Choroid plexus epithelial cell (primary cell): ENCODE results near the gene PLD2.

ENCODE experiments used
- DNase-seq: peaks from one replicate; pipeline ENCODE4 v3.0.0-alpha.2; 2010; ENCODE audit warnings: low read depth
- H3K4me3 ChIP-seq: 2 replicates; pipeline ENCODE4 v1.5.1; 2011; ENCODE audit warnings: low read depth, mild to moderate bottlenecking, control low read depth, low read length, moderate library complexity
- TF ChIP-seq, protein P1 (sequence below): conservative IDR thresholded peaks from 2 replicates; pipeline ENCODE4 v1.5.1; 2011; ENCODE audit warnings: low read depth, mild to moderate bottlenecking, control low read depth, inconsistent platforms, low read length, moderate library complexity

Gene PLD2, protein sequence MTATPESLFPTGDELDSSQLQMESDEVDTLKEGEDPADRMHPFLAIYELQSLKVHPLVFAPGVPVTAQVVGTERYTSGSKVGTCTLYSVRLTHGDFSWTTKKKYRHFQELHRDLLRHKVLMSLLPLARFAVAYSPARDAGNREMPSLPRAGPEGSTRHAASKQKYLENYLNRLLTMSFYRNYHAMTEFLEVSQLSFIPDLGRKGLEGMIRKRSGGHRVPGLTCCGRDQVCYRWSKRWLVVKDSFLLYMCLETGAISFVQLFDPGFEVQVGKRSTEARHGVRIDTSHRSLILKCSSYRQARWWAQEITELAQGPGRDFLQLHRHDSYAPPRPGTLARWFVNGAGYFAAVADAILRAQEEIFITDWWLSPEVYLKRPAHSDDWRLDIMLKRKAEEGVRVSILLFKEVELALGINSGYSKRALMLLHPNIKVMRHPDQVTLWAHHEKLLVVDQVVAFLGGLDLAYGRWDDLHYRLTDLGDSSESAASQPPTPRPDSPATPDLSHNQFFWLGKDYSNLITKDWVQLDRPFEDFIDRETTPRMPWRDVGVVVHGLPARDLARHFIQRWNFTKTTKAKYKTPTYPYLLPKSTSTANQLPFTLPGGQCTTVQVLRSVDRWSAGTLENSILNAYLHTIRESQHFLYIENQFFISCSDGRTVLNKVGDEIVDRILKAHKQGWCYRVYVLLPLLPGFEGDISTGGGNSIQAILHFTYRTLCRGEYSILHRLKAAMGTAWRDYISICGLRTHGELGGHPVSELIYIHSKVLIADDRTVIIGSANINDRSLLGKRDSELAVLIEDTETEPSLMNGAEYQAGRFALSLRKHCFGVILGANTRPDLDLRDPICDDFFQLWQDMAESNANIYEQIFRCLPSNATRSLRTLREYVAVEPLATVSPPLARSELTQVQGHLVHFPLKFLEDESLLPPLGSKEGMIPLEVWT

DNA sequence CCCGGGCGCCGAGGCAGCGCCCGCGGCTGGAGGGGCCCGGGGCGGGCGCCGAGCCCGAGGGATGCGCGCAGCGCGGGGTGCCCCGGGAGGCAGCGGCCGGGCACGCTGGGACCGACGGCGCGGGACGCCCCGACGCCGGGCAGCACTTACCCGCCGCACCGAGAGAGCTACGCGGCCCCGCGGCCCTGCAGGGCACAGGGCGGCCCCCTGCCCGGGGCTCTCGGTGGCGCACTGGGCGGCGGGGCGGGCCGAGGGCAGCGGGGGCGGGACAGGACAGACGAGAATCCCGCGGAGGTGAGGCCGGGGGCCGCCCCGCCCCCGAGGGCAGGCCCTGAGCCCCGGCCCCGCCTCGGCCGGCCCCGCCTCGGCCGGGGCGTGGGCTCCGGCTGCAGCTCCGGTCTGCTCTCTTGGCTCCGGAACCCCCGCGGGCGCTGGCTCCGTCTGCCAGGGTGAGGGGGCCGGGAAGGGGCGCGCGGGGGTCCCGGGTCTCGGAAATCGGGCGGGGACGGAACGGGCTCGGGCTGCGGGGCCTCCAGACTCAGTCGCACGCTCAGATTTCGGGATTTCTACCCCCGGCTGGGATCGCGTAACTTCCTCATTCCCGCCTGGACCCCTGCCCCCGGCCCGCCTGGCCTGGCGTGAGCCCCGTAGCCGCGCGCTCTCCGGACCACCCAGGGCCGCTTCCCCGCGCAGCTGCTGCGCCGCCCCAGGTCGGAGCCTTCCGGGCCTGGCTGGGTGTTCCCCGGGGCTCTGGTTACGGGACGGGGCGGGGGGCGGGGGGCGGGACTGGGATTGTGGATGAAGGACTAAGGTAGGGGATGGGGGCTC is at the start of gene PLD2:
PLD2 (plus strand) TSS at position 376 of the 828 bp plus-strand sequence. CDS start 621 bp downstream, outside the sequence.
- DNase-seq: peak; percentile 74
- H3K4me3 ChIP-seq: peak within 1 kb of the TSS; percentile 75
- TF ChIP-seq, protein P1, sequence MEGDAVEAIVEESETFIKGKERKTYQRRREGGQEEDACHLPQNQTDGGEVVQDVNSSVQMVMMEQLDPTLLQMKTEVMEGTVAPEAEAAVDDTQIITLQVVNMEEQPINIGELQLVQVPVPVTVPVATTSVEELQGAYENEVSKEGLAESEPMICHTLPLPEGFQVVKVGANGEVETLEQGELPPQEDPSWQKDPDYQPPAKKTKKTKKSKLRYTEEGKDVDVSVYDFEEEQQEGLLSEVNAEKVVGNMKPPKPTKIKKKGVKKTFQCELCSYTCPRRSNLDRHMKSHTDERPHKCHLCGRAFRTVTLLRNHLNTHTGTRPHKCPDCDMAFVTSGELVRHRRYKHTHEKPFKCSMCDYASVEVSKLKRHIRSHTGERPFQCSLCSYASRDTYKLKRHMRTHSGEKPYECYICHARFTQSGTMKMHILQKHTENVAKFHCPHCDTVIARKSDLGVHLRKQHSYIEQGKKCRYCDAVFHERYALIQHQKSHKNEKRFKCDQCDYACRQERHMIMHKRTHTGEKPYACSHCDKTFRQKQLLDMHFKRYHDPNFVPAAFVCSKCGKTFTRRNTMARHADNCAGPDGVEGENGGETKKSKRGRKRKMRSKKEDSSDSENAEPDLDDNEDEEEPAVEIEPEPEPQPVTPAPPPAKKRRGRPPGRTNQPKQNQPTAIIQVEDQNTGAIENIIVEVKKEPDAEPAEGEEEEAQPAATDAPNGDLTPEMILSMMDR: no peak

DNA sequence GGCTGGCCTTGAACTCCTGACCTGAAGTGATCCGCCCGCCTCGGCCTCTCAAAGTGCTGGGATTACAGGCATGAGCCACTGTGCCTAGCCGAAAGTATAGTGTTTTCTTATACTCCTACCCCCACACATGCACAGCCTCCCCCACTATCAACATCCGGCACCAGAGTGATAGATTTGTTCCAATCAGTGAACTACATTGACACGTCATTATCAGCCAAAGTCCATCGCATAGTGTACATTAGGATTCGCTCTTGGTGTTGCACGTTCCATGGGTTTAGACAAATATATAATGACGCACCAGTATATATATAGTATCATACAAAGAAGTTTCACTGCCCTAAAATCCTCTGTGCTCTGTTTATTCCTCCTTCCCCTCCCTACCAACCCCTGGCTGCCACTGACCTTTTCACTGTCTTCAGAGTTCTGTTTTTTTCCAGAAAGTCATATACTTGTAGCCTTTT is 47.1 kb upstream of the PLD2 start:
- H3K4me3 ChIP-seq: no peak overlapping the region
- DNase-seq: no peak
- TF ChIP-seq, protein P1: no peak

DNA sequence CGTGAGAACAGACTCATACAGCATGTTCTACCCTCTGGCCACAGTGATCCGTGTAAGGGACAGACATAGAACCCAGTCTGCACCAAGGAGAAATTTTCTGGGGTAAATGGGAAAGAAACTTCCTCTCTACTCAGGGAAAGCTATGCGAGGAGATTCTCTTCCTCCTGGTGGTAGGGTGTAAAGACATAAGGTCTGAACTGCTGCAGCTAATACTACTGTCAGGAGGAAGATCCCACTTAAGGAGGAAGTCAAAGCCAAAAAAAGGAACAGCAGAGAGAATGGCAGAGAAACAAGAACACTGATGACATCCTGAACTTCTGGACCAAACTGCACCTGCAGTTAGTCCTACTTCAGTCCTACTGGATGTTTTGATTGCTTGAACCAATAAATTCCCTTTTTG is 42.4 kb upstream of the PLD2 start:
- TF ChIP-seq, protein P1: no peak
- DNase-seq: no peak
- H3K4me3 ChIP-seq: no peak overlapping the region

DNA sequence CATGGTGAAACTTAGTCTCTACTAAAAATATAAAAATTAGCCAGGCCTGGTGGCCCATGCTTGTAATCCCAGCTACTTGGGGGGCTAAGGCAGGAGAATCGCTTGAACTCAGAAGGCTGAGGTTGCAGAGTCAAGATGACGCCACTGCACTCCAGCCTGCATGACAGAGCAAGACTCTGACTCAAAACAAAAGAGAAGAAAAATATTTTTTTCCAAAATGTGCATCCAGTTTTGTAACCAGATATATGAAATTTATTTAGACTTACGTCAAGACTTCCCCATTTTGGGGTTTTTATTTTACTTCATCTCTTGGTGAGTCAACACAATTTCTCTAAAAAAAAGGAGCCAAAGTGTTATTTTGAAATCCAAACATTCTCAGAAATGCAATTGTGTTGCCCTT is 40.8 kb upstream of the PLD2 start:
- DNase-seq: no peak
- H3K4me3 ChIP-seq: no peak overlapping the region
- TF ChIP-seq, protein P1: no peak

DNA sequence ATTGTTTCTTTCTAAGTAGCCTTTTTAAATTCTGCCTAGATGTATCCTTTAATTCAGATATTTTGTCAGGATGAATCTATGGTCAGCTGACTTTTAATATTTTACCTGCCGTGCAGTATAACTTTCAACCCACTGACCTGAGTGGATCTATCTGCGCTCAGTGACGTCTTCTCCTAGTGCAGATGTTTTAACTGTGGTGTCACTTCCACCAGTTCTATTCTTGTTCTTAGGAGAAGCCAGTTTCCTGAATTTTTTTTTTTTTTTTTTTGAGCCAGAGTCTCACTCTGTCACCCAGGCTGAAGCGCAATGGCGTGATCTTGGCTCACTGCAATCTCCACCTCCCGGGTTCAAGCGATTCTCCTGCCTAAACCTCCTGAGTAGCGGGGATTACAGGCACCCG is 40.2 kb upstream of the PLD2 start:
- DNase-seq: no peak
- TF ChIP-seq, protein P1: no peak
- no peak overlapping the region for H3K4me3 ChIP-seq

DNA sequence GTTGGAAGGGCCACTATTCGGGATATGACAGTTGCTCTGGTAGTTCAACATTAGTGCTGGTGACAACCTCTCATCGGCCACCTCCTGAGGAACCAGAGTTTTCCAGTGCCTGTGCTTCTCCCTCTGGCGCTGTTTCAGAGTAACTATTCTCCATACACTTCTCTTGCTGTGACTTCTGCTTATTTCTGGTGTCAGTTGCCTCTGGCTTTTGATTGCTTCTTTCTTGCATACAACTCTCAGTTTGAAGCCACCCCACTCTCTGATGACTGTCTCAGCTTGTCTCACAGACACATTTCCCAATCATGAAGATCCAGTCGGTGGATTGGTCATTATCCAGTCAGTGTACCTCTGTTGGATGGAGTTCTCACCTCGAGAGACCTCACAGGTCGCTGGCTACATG is 38.7 kb upstream of the PLD2 start:
- no peak for DNase-seq
- no peak overlapping the region for H3K4me3 ChIP-seq
- TF ChIP-seq, protein P1: no peak
